Gastrocnemius medialis (tissue), 4 donors: ENCODE results near the gene INTS11.

ENCODE experiments used
- CTCF ChIP-seq, 5 experiments: fragments of 450-650 bp in 3 of 5; fragments of 200-600 bp in 2 of 5; sonication (generic) in 2 of 5; IDR thresholded peaks in 4 of 5; conservative IDR thresholded peaks in 1 of 5; 1 replicate in 4 of 5; 2 replicates in 1 of 5; pipeline ENCODE4 v1.5.1; 2016 to 2019; ENCODE audit warnings: antibody characterized with exemption in 5 of 5, mild to moderate bottlenecking in 3 of 5, moderate library complexity in 3 of 5
- POLR2A ChIP-seq, 2 donors: fragments of 450-650 bp; IDR thresholded peaks; one replicate each; pipeline ENCODE4 v1.6.1; 2017; ENCODE audit warnings: antibody characterized with exemption in 2 of 2, mild to moderate bottlenecking in 2 of 2, moderate library complexity in 2 of 2

GRCh38 chr1:1361233-1361981 lies 36.9 kb upstream of the INTS11 start:
- no peak for TF ChIP-seq POLR2A (IDR thresholded peaks at IDR 0.05)
- TF ChIP-seq CTCF (IDR thresholded peaks at IDR 0.05 in 4 of 5, conservative IDR thresholded peaks at IDR 0.05 in 1 of 5) = no peak
